Ascending aorta (tissue), 2 donors: ENCODE measurements around the gene MSX1. TPM values are rescaled to one million over a fixed set of nuclear protein-coding genes. Genes with fewer than 3 reads are reported as not detected.

ENCODE experiments used
- DNase-seq, 2 donors: peaks; one replicate each; pipeline ENCODE4 v3.0.0-alpha.2; 2019; ENCODE audit warnings: low spot score in 2 of 2
- H3K27ac ChIP-seq, 2 donors: fragments of 200-600 bp; sonication (generic); one replicate each; pipeline ENCODE4 v1.5.1; 2016 to 2017; ENCODE audit warnings: mild to moderate bottlenecking in 1 of 2
- H3K27me3 ChIP-seq: fragments of 200-600 bp; sonication (generic); one replicate; pipeline ENCODE4 v1.5.1; 2017
- H3K36me3 ChIP-seq, 2 donors: fragments of 200-600 bp; sonication (generic); one replicate each; pipeline ENCODE4 v1.5.1; 2016
- H3K4me1 ChIP-seq, 2 donors: fragments of 200-600 bp; sonication (generic); one replicate each; pipeline ENCODE4 v1.5.1; 2016 to 2017; ENCODE audit warnings: mild to moderate bottlenecking in 1 of 2
- H3K4me3 ChIP-seq, 2 donors: fragments of 200-600 bp; sonication (generic); one replicate each; pipeline ENCODE4 v1.5.1; 2016 to 2017; ENCODE audit warnings: mild to moderate bottlenecking in 1 of 2
- H3K9me3 ChIP-seq, 2 donors: fragments of 200-600 bp; sonication (generic); one replicate each; pipeline ENCODE4 v1.5.1; 2016
- CTCF ChIP-seq, 3 experiments: fragments of 200-600 bp in 2 of 3; fragments of 450-650 bp in 1 of 3; sonication (generic) in 2 of 3; IDR thresholded peaks; one replicate each; pipeline ENCODE4 v1.5.1; 2016 to 2019; ENCODE audit warnings: antibody characterized with exemption in 3 of 3, mild to moderate bottlenecking in 1 of 3, moderate library complexity in 1 of 3
- intact Hi-C: fragments of 100-400 bp; cut with DNase I; formaldehyde crosslinking; loops from one replicate; pipeline ENCODE4 v1.15.1; 2023
- total RNA-seq: library from RNA; depleted of rRNA; stranded (reverse); fragments of >200 nt; gene quantifications from one replicate; pipeline ENCODE4 v1.1.0, GENCODE V29; 2016

Gene MSX1
- total RNA-seq, 1 donor from 2014 or later: 26.0 TPM

GRCh38 chr4:4867375-4868039 is 8.0 kb downstream of the MSX1 start:
- no peaks in the 10 kb centered on the region for H3K9me3 ChIP-seq
- no peaks in the 10 kb centered on the region for H3K36me3 ChIP-seq
- H3K4me1 ChIP-seq: peaks cover 0 to 5% of the 10 kb centered on the region in 2 donors
- intact Hi-C loops: no loop called here
- H3K27ac ChIP-seq: no peak overlapping the region
- H3K27me3 ChIP-seq: peaks cover 25% of the 10 kb centered on the region
- no peak for TF ChIP-seq CTCF (IDR thresholded peaks at IDR 0.05)
- DNase-seq: no peak
- no peak overlapping the region for H3K4me3 ChIP-seq

GRCh38 chr4:4868040-4868757 is 8.7 kb downstream of the MSX1 start:
- Histone ChIP-seq H3K9me3 (no peaks in the 10 kb centered on the region), H3K4me1 (peaks cover 0 to 5% of the 10 kb centered on the region in 2 donors), H3K36me3 (no peaks in the 10 kb centered on the region), H3K27ac (no peak overlapping the region), H3K4me3 (no peak overlapping the region), H3K27me3 (peaks cover 25% of the 10 kb centered on the region)
- intact Hi-C loops: no loop called here
- no peak for DNase-seq
- no peak for TF ChIP-seq CTCF (IDR thresholded peaks at IDR 0.05)

- Histone ChIP-seq H3K4me1 (peaks cover 0 to 5% of the 10 kb centered on the region in 2 donors), H3K27ac (no peak overlapping the region), H3K4me3 (no peak overlapping the region), H3K36me3 (no peaks in the 10 kb centered on the region), H3K27me3 (peaks cover 25% of the 10 kb centered on the region), H3K9me3 (no peaks in the 10 kb centered on the region)
- no peak for DNase-seq
- intact Hi-C loops: no loop called here
- TF ChIP-seq CTCF (IDR thresholded peaks at IDR 0.05): no peak
Measured at GRCh38 chr4:4868758-4869723, 9.6 kb downstream of the MSX1 start.

GRCh38 chr4:4869731-4870571 is 10.5 kb downstream of the MSX1 start:
- Histone ChIP-seq H3K4me1 (peaks cover 0 to 5% of the 10 kb centered on the region in 2 donors), H3K4me3 (no peak overlapping the region), H3K27ac (no peak overlapping the region), H3K27me3 (peaks cover 21% of the 10 kb centered on the region), H3K9me3 (no peaks in the 10 kb centered on the region), H3K36me3 (no peaks in the 10 kb centered on the region)
- intact Hi-C loops: no loop called here
- DNase-seq: no peak
- no peak for TF ChIP-seq CTCF (IDR thresholded peaks at IDR 0.05)
